IPS DF 4.7 (cell line): ENCODE measurements around the gene USP20.

Source experiments
- DNase-seq: peaks from one replicate; pipeline ENCODE4 v3.0.0-alpha.2; 2013; ENCODE audit warnings: low spot score; ENCODE audit errors: extremely low read depth

USP20 gene

DNA sequence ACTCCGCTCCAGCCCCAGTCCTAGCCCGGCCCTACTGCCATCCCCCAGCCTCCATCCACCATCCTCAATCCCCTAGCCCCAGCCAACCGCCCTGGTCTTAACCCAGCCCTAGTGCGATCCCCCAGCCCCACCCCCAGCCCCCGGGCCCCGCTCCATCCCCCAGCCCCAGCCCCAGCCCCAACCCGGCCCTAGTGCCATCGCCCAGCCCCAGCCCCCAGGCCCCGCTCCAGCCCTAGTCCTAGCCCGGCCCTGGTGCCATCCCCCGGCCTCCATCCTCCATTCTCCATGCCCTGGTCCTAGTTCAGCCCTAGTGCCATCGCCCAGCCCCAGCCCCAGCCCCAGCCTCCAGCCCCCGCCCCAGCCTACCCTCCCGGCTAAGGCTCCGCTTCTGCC is 11.7 kb upstream of the USP20 start:
- no peak for DNase-seq

DNA sequence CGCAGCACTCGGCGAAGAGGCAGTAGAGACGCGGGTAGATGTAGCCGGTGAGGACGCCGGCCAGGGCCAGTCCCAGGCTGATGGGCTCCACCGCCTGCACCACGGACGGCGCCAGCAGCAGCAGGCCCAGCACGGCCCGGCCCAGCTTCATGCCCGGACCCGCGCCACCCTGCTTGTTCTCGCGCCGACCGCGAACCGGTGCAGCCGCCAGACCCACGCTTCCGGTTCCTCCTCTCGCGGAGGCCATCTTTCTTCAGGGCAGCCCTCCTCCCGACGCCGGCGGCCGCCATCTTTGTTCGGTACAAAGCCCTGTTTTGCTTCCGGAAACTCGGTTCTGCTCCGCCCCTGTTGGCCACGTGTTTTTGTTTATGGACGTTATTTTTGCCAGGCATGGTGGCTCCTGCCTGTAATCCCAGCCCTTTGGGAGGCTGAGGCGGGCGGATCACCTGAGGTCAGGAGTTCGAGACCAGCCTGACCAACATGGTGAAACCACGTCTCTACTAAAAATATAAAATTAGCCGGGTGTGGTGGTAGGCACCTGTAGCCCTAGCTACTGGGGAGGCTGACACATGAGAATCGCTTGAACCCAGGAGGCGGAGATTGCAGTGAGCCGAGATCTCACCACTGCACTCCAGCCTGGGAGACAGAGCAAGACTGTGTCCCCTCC is 11.2 kb upstream of the USP20 start, which contains the start of gene TOR1A:
TSS of gene TOR1A (minus strand) at position 202 of the 667 bp plus-strand sequence. CDS start at position 151, 51 bp downstream.
- peak; percentile 87 for DNase-seq

DNA sequence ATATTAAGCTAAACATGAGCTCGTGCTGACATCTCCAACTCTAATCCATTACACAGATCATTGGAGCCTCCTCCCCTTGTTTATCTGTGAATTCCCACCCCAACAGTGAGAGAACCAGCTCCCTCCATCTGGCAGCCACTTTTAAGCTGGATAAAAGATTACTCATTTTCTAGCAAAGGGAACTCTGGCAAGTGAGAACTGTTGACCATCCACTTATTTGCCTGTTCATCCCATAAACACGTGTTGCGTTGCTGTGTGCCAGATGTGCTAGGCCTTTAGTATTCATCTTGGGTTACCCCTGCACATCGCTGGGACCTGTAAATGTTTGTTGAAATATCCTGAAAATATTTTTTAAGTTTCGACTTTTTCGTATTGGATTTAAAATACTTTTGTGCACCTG is 8.9 kb upstream of the USP20 start:
- DNase-seq = no peak

DNA sequence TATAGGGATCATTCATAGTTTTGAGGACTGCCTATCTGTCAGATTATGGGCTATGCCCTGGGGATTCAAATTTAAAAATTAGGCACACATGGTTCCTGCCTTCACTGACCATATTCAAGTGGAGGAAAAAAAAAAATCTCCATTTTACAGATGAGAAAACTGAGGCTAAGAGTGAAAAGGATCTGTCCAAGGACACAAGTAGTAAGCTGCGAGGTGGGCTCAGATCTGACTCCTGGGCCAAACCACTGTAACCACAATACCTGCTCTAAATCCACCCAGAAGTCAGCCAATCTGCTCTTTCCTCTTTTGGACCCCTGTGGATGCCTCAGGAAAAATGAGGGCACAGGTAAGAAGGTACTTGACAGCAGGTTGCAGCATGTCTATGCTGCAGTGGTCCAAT is 8.5 kb upstream of the USP20 start:
- DNase-seq = no peak

DNA sequence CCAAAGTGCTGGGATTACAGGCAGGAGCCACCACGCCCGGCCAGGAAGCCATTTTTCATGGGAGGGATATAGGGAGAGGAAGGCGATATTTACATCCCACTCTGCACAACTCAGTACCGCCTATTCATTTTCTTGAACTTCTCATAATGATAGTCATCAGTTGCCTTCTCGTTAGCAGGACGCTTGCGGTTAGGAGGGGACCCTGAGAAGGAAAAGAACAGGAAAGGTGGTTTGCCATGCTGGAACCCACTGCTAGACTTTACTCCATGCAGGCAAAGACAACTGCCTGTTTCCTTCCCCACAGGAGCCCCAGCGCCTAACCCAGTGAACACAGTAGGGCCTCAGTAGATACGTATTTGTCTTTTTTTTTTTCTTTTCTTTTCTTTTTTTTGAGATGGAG is 7.2 kb upstream of the USP20 start:
- no peak for DNase-seq

DNA sequence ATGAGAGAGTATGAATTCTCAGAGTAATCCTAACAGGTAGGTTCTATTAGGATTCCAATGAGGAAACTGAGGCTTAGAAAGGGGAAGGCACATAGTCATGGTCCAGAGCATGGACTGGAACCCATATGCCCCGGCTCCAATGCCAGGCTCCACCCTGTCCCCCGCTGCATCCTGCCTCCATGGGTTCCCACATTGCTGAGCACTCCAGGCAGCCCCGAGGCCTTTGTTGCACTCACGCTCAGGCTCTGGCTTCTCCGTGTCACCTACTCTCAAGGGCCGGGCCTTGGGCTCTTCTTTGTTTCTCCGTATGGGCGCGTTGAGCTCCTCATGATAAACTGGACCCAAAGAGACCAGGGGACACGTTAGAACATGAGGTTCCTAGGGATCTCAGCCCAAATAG is 6.3 kb upstream of the USP20 start:
- DNase-seq = no peak

DNA sequence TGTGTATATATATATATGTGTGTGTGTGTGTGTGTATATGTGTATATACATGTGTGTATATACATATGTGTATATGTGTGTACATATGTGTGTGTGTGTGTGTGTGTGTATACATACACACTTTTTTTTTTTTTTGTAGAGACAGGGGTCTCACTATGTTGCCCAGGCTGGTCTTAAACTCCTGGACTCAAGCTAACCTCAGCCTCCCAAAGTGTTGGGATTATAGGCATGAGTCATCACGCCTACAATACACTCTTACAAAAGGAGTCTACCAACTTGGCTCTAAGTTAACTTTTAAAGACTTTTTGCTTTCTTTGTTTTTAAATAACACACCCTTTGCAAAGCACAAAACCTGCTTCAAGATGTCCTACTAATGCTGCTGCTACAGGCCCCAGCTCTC is 2.3 kb upstream of the USP20 start:
- no peak for DNase-seq

DNA sequence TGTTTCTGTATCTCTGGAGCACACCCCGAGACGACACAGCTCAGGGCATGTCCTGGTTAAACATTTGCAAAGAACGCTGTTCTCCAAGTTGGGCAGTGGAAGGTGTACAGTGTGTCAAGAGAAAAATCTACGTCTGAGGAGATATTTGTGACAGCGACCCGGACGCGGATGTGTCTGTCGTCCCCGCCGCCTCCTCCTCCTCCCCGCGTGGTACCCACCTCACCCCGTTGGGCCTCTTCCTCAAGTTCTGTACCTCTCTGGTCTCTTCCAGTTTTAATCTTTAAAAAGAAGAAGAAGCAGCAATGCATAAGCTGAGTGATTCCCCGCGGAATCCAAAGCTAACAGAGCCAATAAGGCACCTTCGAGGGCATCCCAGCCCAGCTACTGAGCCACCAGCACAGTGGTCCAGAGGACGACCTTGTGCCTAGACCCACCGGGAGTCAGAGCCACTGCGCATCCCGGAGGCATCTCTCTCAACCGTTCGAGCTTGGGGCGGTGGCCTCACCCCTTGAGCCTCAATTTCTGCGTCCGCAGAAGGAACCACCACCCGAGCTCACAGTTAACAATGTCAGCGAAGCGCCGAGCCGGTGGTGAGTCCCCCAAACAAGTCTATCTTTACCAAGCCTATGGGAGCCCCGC is 650 bp upstream of the USP20 start:
- DNase-seq = no peak

DNA sequence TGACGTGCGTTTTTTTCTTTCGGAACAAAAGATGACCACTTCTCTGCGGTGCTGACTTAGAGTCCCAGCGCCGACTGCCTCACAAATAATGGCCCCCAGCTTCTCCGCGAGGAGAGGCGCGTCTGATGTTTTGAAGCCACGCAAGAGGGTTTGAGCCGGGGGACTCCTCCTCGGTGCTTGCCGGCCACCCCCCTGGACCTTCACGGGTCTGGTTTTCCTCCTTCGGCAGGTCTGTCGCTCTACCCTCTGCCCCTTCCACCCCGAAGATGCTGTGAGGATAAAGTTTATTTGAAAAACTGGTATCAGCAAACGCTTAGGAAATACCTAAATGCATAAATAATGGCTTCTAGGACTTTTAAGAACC is 584 bp downstream of the USP20 start:
- no peak for DNase-seq

DNA sequence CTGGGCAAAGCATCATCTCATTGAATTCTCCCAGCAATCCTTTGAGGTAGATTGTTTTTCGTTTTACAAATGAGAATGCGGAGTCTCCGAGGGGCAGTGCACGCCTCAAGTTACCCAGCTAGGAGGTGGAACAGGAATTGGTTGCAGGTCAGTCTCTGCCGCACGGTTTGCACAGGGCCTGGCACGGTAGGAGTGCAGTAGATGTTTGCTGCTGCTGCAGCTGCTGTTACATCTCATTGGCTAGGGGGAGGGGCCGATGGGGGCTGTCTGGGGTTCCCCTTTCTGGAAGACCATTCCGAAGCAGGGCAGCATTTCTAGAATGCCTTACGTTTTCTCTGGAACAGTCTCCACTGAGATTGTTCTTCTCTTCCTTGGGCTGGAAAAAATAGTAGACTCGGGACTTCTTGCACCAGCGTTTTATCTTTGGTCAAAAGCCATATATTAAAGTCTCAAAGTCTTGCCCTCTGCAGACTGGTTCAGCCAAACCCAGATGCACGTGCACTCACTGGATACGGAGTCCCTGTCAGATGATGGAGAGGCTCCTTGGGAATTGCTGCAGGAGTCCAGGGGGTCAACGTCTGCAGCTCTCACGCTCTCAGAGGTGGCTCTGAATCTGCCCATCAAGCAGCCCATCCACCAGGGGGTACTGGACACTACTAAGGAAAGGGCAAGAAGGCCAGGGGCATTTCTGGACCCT is 1.2 kb downstream of the USP20 start:
- no peak for DNase-seq

DNA sequence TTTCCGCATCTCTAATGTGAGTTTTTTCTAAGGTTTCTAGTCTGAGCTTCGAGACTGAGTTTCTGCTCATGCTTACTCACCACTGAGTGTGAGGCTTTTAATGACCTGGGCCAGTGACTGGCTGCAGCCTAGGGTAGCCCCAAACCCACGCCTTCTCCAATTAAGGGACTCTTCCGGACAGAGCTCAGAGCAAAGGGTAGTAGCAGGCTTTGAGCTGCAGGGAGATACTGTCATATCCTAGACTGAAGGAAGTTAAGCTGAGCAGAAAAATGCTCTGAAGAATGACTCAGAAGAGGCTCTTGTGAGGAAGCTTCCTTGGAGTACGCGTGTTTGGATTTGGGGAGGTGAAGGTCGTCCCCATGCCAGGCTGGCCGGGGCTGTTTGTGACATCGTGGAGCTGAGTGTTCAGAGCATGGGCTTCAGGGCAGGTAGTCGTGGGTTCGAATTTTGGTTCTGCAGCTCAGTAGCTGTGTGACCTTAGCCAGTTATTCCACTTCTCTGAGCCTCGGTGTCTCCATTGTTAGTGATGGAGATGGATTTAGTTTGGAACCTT is 3.5 kb downstream of the USP20 start:
- DNase-seq = no peak

DNA sequence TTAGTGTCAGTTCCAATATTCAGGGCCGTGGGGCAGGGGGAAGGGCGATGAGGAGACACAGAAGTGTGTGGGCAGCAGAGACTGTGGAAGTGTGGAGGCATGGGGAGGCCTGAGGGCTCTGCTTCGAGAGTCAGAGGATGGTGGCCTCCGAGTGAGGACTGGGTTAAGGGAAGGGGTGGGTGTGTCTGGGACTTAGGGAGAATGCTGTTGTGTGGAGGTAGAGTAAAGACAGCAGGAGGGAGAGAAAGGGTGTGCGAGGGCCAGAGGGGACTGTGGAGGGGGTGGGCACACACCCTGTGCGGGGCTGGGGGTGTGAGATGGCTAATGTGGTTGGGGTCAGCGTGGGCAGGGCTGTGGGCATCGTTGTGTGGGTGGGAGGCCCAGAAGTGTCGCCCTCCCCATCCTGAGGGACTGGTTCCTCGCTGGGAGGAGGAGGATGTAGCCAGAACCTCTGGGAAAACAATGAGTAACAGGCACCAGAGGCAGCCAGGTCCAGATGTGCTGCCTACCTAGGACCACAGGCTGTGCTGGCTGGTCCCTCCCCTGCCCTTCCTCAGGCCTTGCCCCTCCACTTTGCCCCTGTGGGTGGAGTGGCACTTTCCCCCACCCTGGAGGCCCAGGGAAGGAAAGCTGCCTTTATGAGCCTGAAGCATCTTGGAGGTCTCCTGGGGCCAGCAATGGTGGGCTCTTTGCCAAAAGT is 4.2 kb downstream of the USP20 start:
- no peak for DNase-seq

DNA sequence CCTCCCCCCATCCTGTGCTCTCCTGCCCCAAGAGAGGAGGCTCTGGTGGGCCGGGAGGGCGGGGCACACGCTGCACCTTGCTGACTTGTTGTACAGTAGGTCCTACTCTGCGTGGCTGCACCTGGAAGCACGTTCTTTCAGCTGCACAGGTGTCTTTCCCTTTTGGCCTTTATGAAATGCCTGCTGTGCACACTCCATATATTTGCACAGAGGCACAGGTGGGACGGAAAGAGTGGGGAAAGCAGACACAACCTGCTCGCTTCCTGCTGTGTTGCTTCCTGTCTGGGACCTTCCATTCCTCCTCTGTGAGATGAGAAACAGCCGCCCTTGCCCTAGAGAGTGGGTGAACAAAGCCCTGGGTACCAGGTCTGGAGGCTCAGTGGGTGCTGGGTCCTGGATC is 4.8 kb downstream of the USP20 start:
- DNase-seq = no peak

DNA sequence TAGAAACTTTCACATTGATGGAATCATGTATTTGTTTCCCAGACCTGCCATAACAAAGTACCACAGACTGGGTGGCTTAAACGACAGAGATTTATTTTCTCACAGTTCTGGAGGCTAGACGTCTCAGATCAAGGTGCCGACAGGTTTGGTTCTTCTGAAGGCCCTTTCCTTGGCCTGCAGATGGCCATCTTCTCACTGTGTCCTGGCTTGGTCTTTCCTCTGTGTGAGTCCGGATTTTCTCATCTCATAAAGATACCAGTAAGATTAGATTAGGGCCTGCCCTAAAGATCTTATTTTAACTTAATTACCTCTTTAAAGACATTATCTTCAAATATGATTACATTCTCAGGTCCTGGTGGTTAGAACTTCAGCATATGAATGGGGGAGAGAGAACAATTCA is 5.8 kb downstream of the USP20 start:
- no peak for DNase-seq

DNA sequence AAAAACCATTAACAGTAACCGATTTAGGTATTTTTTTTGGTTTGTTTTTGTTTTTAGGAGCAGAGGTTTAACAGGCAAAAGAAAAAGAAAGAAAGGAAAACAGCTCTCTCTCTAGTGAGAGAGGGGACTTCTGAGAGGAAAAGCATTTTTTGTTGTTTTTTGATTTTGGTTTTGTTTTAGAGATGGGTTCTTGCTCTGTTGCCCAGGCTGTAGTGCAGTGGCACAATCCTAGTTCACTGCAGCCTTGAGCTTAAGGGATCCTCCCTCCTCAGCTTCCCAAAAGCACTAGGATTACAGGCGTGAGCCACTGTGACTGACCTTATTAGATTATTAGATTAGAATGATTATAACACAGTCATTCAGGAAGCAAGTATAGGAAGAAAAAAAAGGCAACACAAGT is 10.1 kb downstream of the USP20 start:
- DNase-seq = no peak

DNA sequence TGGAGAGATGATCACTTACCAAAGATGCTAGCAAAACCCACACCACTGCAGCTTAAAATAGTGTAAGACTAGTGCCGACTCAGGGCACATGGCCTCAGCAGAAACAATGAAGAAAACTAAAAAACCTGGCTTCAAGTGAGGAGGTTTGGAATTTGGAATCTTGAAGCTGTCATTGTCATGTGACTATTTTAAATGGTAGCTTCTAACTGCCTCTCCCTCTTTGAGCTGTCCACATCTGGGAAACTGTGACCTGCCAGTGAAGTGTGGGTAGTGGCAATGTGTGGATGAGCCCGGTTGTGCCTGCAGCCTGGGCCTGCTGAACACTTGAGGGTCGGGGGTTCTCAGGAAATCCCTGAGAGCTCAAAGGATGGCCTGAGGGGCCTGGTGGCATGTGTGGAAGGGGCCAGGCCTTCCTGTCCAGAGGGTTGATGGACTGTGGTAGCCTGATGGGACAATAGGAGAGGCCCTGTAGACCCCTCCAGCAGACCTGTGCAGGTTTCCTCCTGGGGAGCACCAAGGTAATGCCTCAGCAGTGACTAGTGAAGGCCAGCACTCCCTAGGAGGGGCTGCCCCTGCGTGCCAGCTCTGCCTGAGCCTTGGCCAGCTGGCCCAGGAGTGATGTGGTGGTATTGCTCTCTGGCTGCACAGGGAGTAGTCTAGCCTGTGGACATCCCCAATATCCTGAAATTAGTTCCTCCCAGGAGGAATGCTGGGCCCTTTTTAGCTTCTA is 13.6 kb downstream of the USP20 start:
- no peak for DNase-seq

DNA sequence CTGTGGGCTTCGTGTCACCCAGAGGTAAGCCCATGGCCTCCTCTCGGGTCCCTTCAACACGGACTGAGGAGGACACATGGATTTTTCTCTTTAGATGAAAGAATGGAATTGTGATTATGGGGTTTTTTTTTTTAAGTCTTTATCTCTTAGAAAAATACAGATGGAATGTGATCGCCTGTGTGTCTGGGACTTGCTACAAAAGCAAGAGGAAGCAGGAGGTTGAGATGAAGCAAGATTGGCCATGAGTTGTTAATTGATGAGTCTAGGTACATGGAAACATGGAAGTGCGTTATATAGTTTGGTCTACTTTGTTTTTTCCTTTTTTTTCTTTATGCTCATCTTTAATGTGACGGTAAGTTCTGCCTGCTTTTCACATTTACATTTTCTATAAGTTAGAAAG is 14.6 kb downstream of the USP20 start:
- DNase-seq = no peak

DNA sequence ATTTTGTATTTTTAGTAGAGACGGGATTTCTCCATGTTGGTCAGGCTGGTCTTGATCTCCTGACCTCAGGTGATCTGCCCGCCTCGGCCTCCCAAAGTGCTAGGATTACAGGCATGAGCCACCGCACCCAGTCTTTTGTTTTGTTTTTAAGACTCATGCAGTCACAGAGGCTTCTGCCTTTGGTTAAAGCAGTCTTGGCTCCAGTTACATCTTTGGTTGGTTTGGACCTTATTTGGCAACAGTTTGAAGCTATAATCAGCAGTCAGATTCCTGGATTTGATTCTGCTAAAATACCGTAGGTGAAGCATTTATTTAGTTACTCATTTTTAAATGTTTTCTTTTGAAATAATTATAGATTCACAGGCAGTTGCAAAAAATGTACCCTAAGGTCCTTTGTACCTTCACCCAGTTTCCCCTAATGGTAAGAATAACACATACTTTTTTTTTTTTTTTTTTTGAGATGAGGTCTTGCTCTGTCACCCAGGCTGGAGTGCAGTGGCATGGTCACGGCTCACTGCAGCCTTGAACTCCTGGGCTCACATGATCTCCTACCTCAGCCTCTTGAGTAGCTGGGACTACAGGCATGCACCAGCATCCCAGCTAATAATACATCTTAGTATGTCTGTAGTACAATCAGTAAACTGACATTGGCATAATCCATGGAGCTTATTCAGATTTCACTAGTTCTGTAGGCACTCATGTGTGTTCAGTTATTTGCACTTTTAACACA is 15.7 kb downstream of the USP20 start:
- DNase-seq = no peak

DNA sequence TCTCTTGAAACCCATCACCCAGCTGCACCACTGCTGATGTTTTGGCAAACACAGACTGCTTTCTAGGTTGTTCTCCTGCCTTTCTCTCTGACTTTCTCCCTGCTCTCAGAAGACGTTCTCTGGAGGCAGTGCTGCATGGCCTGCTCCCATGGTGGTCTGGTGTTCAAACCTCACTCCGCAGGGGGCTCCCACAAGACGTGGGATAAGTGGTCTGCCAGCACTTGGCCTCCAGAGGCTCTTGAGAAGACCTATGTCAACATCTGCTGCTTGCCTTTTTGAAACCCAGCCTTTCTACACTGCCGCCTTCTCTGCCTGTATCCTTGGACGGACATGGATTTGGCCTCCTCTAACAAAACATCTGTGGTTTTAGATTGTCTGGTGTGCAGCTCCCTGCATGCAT is 16.6 kb downstream of the USP20 start:
- no peak for DNase-seq

DNA sequence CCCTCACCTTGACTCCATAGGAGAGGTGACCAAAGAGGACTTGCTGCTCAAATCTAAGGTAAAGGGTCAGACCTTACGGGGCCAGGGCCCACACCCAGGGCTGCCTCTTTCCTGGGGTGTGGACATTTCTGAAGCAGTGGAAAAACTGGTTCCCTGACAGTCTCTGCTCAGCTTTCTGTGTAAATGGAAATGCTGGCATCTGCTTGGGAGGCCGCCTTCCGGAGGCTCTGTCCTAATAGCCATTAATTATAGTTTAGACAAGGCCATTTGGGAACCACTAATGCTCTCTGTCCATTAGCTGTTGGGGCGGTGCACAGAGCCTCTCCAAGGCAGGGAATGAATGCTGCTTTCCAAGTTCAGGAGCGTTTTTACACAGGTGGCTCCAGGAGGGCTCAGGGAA is 17.3 kb downstream of the USP20 start:
- DNase-seq = no peak

DNA sequence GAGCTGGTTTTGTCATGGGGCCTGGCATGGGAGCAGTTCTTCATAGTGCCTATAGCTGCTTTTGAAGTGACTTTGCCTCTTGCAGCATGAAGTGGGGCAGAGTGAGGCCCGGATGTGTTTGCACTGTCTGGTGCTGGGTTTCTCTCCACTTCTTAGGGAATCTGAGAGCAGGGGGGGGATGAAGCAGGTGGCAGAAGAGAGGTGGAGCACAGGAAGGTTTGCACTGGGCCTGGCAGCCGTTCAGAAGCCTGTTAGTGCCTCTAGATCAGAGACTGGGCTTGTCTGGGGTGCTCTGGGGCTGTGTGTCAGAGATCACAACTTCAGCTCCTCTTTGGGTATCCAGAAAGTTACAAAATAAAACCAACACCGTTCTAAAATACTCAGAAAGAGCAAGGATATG is 18.4 kb downstream of the USP20 start:
- no peak for DNase-seq
